Measurements from ENCODE around the gene WDR45B.

DNA sequence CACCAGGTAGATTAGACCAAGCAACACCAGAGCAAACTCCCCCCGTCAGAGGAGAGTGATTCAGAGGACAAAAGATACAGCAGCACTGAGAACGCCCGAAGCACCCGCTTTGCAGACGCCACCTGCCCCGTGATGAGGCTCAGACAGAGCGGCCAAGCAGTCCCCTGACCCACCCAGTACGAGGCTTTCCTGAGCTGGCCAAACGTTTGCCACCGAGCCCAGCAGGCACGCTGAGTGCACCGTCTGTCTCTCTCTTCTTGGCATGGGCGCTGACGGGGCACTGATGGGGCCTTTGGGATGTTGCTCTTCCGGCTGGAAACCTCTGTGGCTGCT lies 19.4 kb upstream of the WDR45B start:
- TF ChIP-seq, protein P1, sequence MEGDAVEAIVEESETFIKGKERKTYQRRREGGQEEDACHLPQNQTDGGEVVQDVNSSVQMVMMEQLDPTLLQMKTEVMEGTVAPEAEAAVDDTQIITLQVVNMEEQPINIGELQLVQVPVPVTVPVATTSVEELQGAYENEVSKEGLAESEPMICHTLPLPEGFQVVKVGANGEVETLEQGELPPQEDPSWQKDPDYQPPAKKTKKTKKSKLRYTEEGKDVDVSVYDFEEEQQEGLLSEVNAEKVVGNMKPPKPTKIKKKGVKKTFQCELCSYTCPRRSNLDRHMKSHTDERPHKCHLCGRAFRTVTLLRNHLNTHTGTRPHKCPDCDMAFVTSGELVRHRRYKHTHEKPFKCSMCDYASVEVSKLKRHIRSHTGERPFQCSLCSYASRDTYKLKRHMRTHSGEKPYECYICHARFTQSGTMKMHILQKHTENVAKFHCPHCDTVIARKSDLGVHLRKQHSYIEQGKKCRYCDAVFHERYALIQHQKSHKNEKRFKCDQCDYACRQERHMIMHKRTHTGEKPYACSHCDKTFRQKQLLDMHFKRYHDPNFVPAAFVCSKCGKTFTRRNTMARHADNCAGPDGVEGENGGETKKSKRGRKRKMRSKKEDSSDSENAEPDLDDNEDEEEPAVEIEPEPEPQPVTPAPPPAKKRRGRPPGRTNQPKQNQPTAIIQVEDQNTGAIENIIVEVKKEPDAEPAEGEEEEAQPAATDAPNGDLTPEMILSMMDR (conservative IDR thresholded peaks at IDR 0.05; ENCODE audit: low read length), result no peak
- TF ChIP-seq EZH2phosphoT487 (IDR thresholded peaks at IDR 0.05; ENCODE audit: borderline replicate concordance, low read depth, low read length), result no peak
